Posterior vena cava (tissue), 2 donors: Measurements from ENCODE around the gene NRP2. TPM values are rescaled to one million over a fixed set of nuclear protein-coding genes. Genes with fewer than 3 reads are reported as not detected.

ENCODE experiments used
- DNase-seq: peaks from one replicate; pipeline ENCODE4 v3.0.0-alpha.2; 2020; ENCODE audit warnings: low spot score
- intact Hi-C, 2 donors: fragments of 100-400 bp; cut with DNase I; formaldehyde crosslinking; loops; one replicate each; pipeline versions ENCODE4 v1.14.1 to v1.14.2; 2022 to 2023
- total RNA-seq, 2 donors: library from RNA; stranded (reverse); fragmentation: NEBNext Ultra II Directional; extraction: Animal tissue kit (Norgen Biotek cat#: 25700); gene quantifications; one replicate each; pipeline ENCODE4 v1.2.1, GENCODE V29; 2021
- donor health status: DM: yes; HTN: yes; CAD: no.
- donor health status: DM: yes; HTN: yes; CAD: no.

NRP2 gene
- total RNA-seq, 2 donors from 2014 or later = 80.8 to 93.5 TPM

DNA sequence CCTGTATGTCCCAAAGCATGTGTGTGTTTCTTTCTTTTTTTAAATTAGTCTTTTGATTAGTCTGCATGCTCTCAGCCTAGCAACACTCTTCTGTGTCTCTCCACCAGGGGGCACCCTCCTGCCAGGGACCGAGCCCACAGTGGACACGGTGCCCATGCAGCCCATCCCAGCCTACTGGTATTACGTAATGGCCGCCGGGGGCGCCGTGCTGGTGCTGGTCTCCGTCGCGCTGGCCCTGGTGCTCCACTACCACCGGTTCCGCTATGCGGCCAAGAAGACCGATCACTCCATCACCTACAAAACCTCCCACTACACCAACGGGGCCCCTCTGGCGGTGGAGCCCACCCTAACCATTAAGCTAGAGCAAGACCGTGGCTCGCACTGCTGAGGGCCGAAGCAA is 93.8 kb downstream of the NRP2 start:
- intact Hi-C loops = loop anchor here (5.0 to 10.0 kb wide), 2 partner anchors 111 to 149 kb away; no protein-coding TSS in a partner anchor
- DNase-seq = peak; percentile 80

DNA sequence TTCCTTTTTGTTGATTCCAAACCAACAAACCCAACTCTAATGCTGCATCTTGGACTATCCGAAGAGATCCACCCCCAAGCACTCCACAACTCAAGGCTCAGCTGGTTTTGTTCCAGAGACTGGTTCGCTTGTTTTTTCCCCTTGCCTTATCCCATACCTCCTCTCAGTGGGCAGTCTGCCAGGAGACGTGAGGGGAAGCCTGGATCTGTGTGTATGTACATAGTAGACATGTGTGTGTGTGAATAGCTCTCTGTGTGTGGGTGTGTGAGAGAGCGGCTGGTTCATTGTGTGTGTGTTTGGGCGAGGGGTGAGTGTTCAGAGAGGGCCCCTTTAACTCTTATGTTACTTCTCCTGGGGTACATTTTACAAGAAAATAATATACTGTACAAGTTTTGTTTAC is 94.4 kb downstream of the NRP2 start:
- intact Hi-C loops = loop anchor here (5.0 to 10.0 kb wide), 2 partner anchors 111 to 148 kb away; no protein-coding TSS in a partner anchor
- no peak for DNase-seq

DNA sequence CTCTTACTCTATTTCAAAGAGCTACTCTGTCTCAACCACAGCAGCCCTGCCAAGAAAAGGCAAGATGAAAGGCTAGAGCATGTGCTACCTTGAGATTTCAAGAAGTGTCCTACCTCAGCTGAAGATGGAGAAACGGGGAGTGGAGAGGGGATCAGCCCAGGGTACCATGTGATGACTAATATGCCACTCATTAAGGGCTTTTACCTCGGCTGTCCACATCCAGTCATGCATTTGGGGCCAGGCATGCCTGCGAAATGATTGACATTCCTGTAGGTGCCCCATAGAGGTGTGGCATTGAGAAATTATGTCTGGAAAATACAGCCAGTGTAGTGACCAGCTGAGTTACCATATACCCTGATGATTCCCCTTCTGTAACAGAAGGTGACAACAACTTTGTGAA is 96.1 kb downstream of the NRP2 start:
- DNase-seq = no peak
- intact Hi-C loops = loop anchor here (5.0 to 10.0 kb wide), 2 partner anchors 109 to 146 kb away; no protein-coding TSS in a partner anchor

GRCh38 chr2:205780645-205781044 is 98.3 kb downstream of the NRP2 start:
- intact Hi-C loops = no loop called here
- no peak for DNase-seq

- intact Hi-C loops = no loop called here
- no peak for DNase-seq
Observed at GRCh38 chr2:205781244-205781931, 99.1 kb downstream of the NRP2 start.

DNA sequence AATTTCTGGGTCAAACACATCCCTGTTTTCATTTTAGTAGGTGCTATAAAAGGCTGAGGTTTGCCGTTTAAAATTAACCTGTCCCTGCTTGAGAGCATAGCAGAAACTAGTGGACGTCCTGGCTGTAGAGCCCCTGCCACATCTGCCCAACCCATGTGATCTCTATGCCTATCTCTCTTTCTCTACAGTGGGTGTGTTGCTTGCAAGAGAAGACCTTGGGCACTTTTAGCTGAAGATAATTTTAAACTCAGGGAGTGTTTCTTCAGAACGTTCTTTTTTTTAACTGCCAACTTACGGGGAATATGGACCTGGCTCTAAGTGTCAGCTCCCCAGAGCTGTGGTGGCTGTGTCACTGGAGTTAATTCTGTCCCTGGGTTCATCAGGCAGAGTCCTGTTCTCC is 100.6 kb downstream of the NRP2 start:
- no peak for DNase-seq
- intact Hi-C loops = no loop called here

GRCh38 chr2:205783872-205784499 is 101.7 kb downstream of the NRP2 start:
- intact Hi-C loops = no loop called here
- no peak for DNase-seq

- DNase-seq = no peak
- intact Hi-C loops = no loop called here
Observed at GRCh38 chr2:205785507-205786260, 103.4 kb downstream of the NRP2 start.

DNA sequence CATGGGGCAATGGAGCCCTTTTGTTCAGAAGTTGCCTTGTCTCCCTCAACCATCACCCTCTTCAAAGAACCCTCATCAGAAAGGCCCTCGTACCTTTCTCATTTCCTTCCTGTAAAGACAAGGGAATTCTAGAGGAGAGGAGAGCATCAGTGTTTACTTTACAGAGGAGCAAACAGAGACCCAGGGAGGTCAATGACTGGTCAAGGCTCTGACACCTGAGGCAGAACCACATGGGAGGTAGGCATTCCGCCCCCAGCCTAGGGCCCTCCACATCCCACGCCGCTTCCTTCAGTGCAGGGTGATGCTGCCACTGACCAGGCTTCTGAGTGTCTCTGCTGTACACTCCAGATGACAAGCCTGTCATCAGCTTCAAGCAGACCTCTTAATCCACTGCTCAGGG is 104.7 kb downstream of the NRP2 start:
- intact Hi-C loops = no loop called here

GRCh38 chr2:205787761-205788160 is 105.5 kb downstream of the NRP2 start:
- DNase-seq = no peak
- intact Hi-C loops = no loop called here

More for the DNA sequence above, 104.7 kb downstream of the NRP2 start:
- no peak for DNase-seq

DNA sequence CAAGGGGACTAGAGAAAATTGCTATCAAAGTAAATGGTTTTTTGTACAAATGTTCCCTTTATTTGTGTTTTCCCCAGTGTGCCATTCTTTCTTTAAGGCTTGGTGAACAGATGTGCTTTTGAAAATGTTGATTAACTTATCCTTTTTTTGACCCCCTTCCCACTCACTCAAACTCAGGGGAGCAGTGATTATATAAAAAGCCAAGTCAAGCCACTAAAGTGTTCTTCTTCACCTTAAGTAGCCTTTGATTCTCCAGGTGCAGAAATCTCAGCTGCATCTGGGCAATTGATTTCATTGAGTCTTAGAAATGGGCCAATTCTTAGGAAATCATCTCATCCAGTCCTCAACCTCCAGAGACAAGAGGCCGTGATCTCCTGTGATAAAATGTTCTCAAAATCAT is 107.6 kb downstream of the NRP2 start:
- no peak for DNase-seq
- intact Hi-C loops = no loop called here

- no peak for DNase-seq
- intact Hi-C loops = no loop called here
Observed at GRCh38 chr2:205792908-205793307, 110.6 kb downstream of the NRP2 start.

DNA sequence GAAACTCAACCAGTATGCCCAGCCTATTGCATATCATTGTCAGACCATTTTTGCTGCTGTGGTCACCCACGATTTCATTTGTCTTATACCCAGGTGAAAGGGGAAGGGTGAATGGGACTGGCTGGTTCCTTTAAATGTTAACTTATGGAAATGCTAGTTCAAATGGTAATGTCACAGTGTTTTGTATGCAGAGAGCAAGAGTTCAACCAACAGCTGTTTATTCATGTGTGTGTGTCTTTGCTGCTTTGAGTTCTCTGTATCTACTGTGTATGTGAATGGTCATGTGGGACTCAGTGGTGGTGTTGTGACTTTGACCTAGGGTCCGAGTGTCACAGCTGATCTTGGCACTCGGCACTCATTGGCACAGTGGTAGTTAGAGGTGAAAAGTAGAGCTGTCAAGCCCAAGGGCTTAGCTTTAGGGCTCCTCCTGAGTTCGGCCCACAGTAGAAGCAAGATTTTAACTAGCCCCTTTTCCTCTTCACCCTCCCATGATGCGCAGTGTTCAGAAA is 114.6 kb downstream of the NRP2 start:
- DNase-seq = no peak
- intact Hi-C loops = no loop called here

DNA sequence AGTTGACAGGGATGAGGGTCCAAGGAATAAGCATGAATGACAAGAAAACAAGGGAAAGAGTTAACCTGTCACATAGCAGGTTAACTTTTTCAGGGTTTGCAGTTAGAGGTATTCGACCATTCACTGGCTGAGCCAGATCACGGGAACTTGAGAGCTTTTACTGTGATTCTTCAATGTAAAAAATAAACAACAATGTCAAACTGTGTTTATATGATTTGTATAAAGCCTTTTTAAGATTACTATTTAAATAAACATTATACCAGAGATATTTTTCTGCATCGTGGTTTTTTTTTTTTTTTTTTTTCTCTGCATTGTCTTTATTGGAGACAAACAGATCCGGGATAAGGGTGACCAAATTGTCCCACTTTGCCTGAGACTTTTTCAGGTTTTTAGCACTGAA is 115.6 kb downstream of the NRP2 start:
- no peak for DNase-seq
- intact Hi-C loops = no loop called here

DNA sequence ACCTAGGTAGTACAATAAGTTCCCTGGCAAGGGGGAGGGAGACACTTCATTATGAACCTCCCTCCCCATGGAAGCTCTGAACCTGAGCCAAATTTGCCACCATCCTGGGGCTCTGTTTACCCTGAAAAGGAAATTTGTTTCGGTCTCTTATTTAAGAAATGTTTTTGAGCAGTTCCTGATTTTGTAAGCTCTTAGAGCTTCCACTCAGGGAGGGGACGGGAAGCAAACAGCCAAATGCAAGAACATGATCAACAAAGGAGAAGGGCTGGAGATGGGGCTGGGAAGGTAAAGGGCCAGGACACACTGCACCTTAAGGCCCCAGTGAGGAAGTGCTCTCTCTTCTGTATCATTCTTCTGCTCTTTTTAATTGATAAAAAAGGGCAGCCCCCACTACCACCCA is 117.9 kb downstream of the NRP2 start:
- DNase-seq = no peak

DNA sequence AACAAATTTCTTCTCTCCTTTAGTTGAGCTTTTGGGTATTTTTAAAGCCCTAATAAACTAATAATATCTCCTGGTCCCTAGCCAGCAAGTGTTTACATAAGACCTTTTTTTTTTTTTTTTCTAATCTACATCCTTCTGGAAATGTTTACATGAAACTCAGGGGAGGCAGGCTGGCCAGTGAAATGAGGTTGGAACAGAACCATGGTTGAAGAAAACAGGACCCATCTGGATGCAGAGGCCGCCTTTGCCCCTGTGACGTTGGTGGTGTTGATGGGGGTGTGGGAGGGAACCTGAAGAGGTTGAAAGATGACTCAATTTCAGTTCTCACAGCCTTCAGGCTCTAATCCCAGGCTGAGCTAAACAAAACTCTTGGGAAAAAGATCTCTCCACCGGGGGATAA is 118.5 kb downstream of the NRP2 start:
- intact Hi-C loops = no loop called here
- DNase-seq = no peak

More for the DNA sequence above, 117.9 kb downstream of the NRP2 start:
- intact Hi-C loops = no loop called here

DNA sequence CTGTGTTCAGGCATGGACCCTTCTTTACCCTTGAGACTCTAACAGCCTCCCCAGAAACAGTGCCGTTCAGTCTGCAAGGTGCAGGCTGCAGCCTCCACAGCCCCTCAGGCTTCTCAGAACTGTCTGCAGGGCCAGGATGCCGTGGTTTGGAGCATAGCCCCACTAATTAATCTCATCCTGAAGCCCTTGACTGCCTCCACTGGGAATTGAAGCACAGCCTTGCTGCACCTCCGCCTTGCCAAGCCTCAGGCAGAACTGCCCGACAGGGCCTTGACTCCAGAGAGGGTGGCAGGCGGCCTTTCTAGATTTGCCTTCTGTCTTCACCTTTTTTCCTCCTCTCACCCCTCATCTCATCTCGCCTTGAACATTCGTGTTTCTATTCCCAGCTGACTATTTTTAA is 119.8 kb downstream of the NRP2 start:
- intact Hi-C loops = no loop called here
- no peak for DNase-seq

DNA sequence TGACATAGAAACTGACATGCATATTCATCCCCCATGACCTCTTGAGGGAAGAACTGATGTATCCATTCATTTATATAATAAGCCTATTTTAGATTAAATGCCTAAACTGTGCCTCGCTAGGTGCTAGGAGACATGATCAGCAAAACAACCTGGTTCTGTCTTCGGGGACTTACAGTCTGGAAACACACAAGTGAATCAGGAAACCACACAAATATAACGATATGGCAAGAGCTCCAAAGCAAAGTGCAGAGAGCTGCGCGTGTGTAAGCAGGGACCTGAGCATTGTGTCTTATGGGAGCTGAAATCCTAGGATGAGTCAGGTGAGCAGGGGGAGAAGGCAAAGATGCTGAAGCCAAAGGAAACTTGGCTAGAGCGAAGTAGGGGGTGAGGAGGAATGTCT is 120.6 kb downstream of the NRP2 start:
- no peak for DNase-seq
- intact Hi-C loops = no loop called here

DNA sequence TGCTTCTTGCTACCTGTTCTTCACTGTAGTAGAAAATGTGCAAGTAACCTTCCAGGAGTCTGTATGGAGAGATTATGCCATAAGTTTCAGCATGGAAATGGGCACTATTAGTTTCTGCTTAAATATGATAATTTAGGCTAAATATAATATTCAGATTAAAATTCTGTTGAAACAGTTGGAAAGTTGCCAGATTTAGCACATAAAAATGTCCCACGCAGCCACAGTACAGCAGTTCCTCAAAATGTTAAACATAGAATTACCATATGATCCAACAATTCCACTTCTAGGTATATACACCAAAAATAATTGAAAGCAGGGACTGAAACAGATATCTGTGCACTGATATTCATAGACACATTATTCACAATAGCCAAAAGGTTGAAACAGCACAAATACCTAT is 121.2 kb downstream of the NRP2 start:
- DNase-seq = no peak
- intact Hi-C loops = no loop called here

DNA sequence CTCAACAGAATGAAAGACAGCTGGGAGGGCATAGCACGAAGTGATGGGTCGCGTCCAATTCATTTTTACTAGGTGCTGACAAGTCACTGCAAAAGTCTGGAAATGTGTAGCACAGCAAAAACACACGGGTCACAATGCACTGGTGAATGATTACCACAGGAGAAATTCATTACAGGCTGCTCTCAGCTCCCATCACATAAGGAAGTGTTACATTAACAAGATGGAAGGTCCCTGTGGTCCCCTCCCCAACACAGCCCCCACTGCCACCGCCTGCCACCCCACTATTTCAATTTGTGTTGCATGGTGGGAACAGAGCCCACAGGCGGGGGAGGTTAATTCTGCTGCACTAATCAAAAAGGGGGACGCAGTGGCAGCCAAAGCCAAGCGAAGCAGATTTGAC is 122.8 kb downstream of the NRP2 start:
- intact Hi-C loops = no loop called here
- no peak for DNase-seq
